Astrocyte (in vitro differentiated cells and primary cell): ENCODE data around the gene ZNF587.

Experiments used
- EZH2 ChIP-seq: IDR thresholded peaks from 2 replicates; pipeline ENCODE4 v1.6.1; 2012; ENCODE audit warnings: mild to moderate bottlenecking, low read length, inconsistent platforms; ENCODE audit not compliant: insufficient read depth
- TF ChIP-seq, protein P1 (sequence below): IDR thresholded peaks from 2 replicates; pipeline ENCODE4 v1.5.1; 2011; ENCODE audit warnings: low read depth, mild to moderate bottlenecking, inconsistent platforms, low read length, moderate library complexity; ENCODE audit not compliant: insufficient read depth

DNA sequence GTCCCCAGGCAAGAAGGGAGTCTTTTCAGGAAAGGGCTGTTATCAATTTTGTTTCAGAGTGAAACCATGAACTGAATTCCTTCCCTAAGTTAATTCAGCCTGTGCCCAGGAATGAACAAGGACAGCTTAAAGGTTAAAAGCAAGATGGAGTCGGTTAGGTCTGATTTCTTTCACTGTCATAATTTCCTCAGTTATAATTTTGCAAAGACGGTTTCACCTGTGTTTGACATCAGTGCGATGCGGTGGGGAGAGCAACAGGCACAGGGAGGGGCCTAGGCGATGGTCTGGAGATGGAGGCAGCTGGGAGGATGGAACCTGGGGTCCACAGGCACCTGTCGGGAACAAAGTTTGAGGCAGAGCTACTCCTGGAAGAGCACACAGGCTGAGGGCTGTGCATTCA is 29.1 kb upstream of the ZNF587 start:
- TF ChIP-seq, protein P1, sequence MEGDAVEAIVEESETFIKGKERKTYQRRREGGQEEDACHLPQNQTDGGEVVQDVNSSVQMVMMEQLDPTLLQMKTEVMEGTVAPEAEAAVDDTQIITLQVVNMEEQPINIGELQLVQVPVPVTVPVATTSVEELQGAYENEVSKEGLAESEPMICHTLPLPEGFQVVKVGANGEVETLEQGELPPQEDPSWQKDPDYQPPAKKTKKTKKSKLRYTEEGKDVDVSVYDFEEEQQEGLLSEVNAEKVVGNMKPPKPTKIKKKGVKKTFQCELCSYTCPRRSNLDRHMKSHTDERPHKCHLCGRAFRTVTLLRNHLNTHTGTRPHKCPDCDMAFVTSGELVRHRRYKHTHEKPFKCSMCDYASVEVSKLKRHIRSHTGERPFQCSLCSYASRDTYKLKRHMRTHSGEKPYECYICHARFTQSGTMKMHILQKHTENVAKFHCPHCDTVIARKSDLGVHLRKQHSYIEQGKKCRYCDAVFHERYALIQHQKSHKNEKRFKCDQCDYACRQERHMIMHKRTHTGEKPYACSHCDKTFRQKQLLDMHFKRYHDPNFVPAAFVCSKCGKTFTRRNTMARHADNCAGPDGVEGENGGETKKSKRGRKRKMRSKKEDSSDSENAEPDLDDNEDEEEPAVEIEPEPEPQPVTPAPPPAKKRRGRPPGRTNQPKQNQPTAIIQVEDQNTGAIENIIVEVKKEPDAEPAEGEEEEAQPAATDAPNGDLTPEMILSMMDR = no peak
- TF ChIP-seq EZH2 = no peak
